SK-N-SH (cell line): ENCODE measurements around the gene ZNF445. TPM values are rescaled to one million over a fixed set of nuclear protein-coding genes. Genes with fewer than 3 reads are reported as not detected.

Experiments
- CTCF ChIA-PET: fragments of 300-600, 350-600 bp; formaldehyde crosslinking; extraction: SDS; loops from one replicate; lab custom pipeline; 2021; lab: Yijun Ruan, JAX
- POLR2A ChIA-PET: fragments of 350-600 bp; sonication (Branson Sonifier 250); formaldehyde crosslinking; extraction: SDS; loops from one replicate; lab custom pipeline; 2020; ENCODE audit warnings: antibody characterized with exemption, inconsistent platforms; lab: Yijun Ruan, JAX
- DNase-seq: peaks from one replicate; pipeline ENCODE4 v3.0.0; 2012
- H2AFZ ChIP-seq: fragments of 200-600 bp; sonication (generic); 2 replicates; pipeline ENCODE4 v1.8.1; 2016; ENCODE audit warnings: antibody characterized with exemption, mild to moderate bottlenecking, low read depth
- H3F3A ChIP-seq: fragments of 200-600 bp; sonication (generic); replicated peaks from 2 replicates; pipeline ENCODE3; 2016; ENCODE audit warnings: antibody characterized with exemption, mild to moderate bottlenecking; ENCODE audit not compliant: insufficient read depth
- H3K27ac ChIP-seq, 2 experiments: fragments of 200-500 bp in 1 of 2; fragments of 200-600 bp in 1 of 2; sonication (Bioruptor generic) in 1 of 2; sonication (generic), shearing (Covaris generic) in 1 of 2; 2 replicates each; pipeline versions ENCODE4 v1.5.1 to v1.6.1; 2014 to 2016; ENCODE audit warnings: low read depth in 2 of 2, inconsistent platforms in 1 of 2, low read length in 1 of 2, mild to moderate bottlenecking in 1 of 2, mixed read lengths in 1 of 2
- H3K27me3 ChIP-seq: fragments of 200-600 bp; sonication (generic), shearing (Covaris generic); 2 replicates; pipeline ENCODE4 v1.6.1; 2016; ENCODE audit warnings: mixed run types; ENCODE audit not compliant: insufficient read depth
- H3K36me3 ChIP-seq, 2 experiments: fragments of 200-500 bp in 1 of 2; fragments of 200-600 bp in 1 of 2; sonication (Bioruptor generic) in 1 of 2; sonication (generic) in 1 of 2; replicated peaks in 1 of 2; 2 replicates each; pipeline versions ENCODE3 to v1.5.1; 2014 to 2016; ENCODE audit warnings: low read length in 1 of 2, mild to moderate bottlenecking in 1 of 2; ENCODE audit not compliant: insufficient read depth in 2 of 2, control insufficient read depth in 1 of 2
- H3K4me1 ChIP-seq, 2 experiments: fragments of 200-500 bp in 1 of 2; fragments of 200-600 bp in 1 of 2; sonication (Bioruptor generic) in 1 of 2; sonication (generic), shearing (Covaris generic) in 1 of 2; 2 replicates each; pipeline versions ENCODE4 v1.5.1 to v1.6.1; 2014 to 2016; ENCODE audit warnings: low read depth in 1 of 2, low read length in 1 of 2, mixed run types in 1 of 2; ENCODE audit not compliant: insufficient read depth in 2 of 2, control insufficient read depth in 1 of 2
- H3K4me2 ChIP-seq: fragments of 200-600 bp; sonication (generic), shearing (Covaris generic); 2 replicates; pipeline ENCODE4 v1.6.1; 2017; ENCODE audit warnings: mixed run types
- H3K4me3 ChIP-seq, 2 experiments: fragments of 200-500 bp in 1 of 2; fragments of 200-600 bp in 1 of 2; sonication (Bioruptor generic) in 1 of 2; sonication (generic), shearing (Covaris generic) in 1 of 2; 2 replicates each; pipeline versions ENCODE4 v1.5.1 to v1.8.1; 2014 to 2016; ENCODE audit warnings: low read depth in 2 of 2, inconsistent platforms in 1 of 2, low read length in 1 of 2, mild to moderate bottlenecking in 1 of 2, mixed read lengths in 1 of 2, moderate library complexity in 1 of 2
- H3K79me2 ChIP-seq: fragments of 200-600 bp; sonication (generic); 2 replicates; pipeline ENCODE4 v1.8.1; 2017; ENCODE audit warnings: mild to moderate bottlenecking; ENCODE audit not compliant: insufficient read depth
- H3K9ac ChIP-seq: fragments of 200-600 bp; sonication (generic); 2 replicates; pipeline ENCODE4 v1.6.1; 2017; ENCODE audit warnings: mixed run types
- H3K9me2 ChIP-seq: fragments of 200-600 bp; sonication (generic); 2 replicates; pipeline ENCODE4 v1.6.1; 2017; ENCODE audit warnings: mixed run types
- H3K9me3 ChIP-seq: fragments of 200-600 bp; sonication (generic); 2 replicates; pipeline ENCODE4 v1.6.1; 2017; ENCODE audit warnings: mixed run types, mild to moderate bottlenecking, moderate library complexity
- H4K20me1 ChIP-seq: fragments of 200-600 bp; sonication (generic); 2 replicates; pipeline ENCODE4 v1.6.1; 2017; ENCODE audit warnings: mild to moderate bottlenecking, mixed run types; ENCODE audit not compliant: insufficient read depth
- ELF1 ChIP-seq: IDR thresholded peaks from 2 replicates; pipeline ENCODE4 v1.4.0; 2012
- FOXJ3 ChIP-seq: sonication (generic); formaldehyde crosslinking; IDR thresholded peaks from 2 replicates; pipeline ENCODE4 v1.5.1; 2020; ENCODE audit warnings: mild to moderate bottlenecking, missing genetic modification reagents
- GABPA ChIP-seq: IDR thresholded peaks from 2 replicates; pipeline ENCODE4 v1.4.0; 2012; ENCODE audit warnings: low read depth, mild to moderate bottlenecking
- GATA2 ChIP-seq: sonication (generic); formaldehyde crosslinking; IDR thresholded peaks from 2 replicates; pipeline ENCODE4 v1.5.0; 2020; ENCODE audit warnings: mild to moderate bottlenecking, missing genetic modification reagents
- JUND ChIP-seq: IDR thresholded peaks from 2 replicates; pipeline ENCODE4 v1.4.0; 2012
- MXI1 ChIP-seq: IDR thresholded peaks from 2 replicates; pipeline ENCODE4 v1.6.1; 2012; ENCODE audit warnings: mild to moderate bottlenecking, low read depth, low read length, improper control_type of control experiment
- RAD21 ChIP-seq: IDR thresholded peaks from 2 replicates; pipeline ENCODE4 v1.6.1; 2012; ENCODE audit warnings: mild to moderate bottlenecking, low read length
- RCOR1 ChIP-seq: fragments of 150-350 bp; IDR thresholded peaks from 2 replicates; pipeline ENCODE4 v1.6.1; 2017; ENCODE audit warnings: antibody characterized with exemption, low read length
- RFX5 ChIP-seq: IDR thresholded peaks from 2 replicates; pipeline ENCODE4 v1.6.1; 2012; ENCODE audit warnings: mild to moderate bottlenecking, improper control_type of control experiment, low read length
- SMC3 ChIP-seq: IDR thresholded peaks from 2 replicates; pipeline ENCODE4 v1.6.1; 2012; ENCODE audit warnings: low read depth, low read length, improper control_type of control experiment
- TAF1 ChIP-seq: IDR thresholded peaks from 2 replicates; pipeline ENCODE4 v1.6.1; 2012; ENCODE audit warnings: low read depth, mild to moderate bottlenecking, low read length, moderate library complexity, borderline replicate concordance
- WGBS: methylation state at CpG from one replicate; pipeline ENCODE4 v1.1.6; 2017; ENCODE audit warnings: low lambda C conversion rate; 5-methylcytosine and 5-hydroxymethylcytosine counted together
- polyA plus RNA-seq, 3 experiments: library from polyadenylated mRNA; depleted of rRNA; stranded (reverse); fragments of >200 nt; gene quantifications; 2 replicates each; pipeline ENCODE4 v1.2.3, GENCODE V29; 2012
- TF ChIP-seq, protein P1 (sequence below): fragments of 200-600 bp; sonication (generic); IDR thresholded peaks from 2 replicates; pipeline ENCODE4 v1.6.1; 2017; ENCODE audit warnings: antibody characterized with exemption, mild to moderate bottlenecking, moderate library complexity
- TF ChIP-seq, protein P2 (sequence below): IDR thresholded peaks from 2 replicates; pipeline ENCODE4 v1.4.0; 2012; ENCODE audit warnings: low read depth, borderline replicate concordance
- TF ChIP-seq, protein P3 (sequence below): IDR thresholded peaks from 2 replicates; pipeline ENCODE4; 2012
- TF ChIP-seq, protein P4 (sequence below): IDR thresholded peaks from 2 replicates; pipeline ENCODE4 v1.4.0; 2012; ENCODE audit warnings: low read depth
- TF ChIP-seq, protein P5 (sequence below): fragments of 150-350 bp; IDR thresholded peaks from 2 replicates; pipeline ENCODE4 v1.6.1; 2016; ENCODE audit warnings: mild to moderate bottlenecking, low read depth, low read length

Gene ZNF445
- polyA plus RNA-seq, 1 of the 3 experiments (the other 2 are of a cell fraction), result 2.2 TPM

DNA sequence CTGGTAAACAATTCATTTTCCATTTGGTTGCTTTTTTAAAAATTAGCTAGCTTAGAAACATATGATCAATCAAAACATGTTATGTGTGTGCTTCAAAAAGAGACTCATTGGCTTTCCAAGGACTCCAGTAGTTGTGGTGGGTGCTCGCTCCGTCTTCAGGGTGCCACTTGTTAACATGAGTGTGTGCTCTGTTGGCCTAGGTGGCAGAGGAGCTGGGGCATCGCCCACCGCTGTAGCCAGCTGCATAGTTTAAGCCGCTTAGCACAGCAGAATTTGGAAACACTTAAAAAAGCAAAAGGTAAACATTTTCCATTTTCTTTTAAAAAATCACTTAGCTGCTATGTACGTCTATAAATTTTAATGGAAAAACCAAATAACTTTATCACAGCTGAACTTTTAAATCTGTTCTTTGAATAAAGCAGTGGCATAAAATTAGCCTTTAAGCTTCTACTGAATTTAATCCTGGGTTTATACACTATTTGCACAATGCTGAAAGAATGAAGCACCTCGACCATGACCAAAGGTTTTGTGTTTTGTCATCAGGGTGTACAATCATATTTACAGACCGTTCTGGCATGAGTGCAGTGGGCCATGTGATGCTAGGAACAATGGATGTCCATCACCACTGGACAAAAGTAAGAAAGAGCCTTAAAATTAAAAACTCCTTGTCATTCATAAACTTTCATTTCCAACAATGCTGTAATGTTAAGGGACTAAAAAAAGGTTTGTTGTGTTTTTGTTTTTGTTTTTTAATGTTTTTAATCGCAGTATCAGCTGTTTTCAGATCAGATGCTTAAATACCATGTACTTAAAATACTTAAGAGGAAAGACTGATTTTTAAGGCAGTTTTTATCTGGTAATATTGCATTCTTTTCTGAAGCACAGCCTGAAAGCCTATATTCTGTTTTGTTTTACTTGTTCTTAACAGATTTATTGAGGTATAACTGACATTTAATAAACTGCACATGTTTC, 81.0 kb downstream of the ZNF445 start:
- no peak overlapping the region for H3K9ac ChIP-seq
- H3K36me3 ChIP-seq, result peaks cover 11 to 20% of the 10 kb centered on the region in 2 experiments
- no peak for DNase-seq
- H3K79me2 ChIP-seq, result no peaks in the 10 kb centered on the region
- no peaks in the 10 kb centered on the region for H4K20me1 ChIP-seq
- H3K4me2 ChIP-seq, result no peak overlapping the region
- H3F3A ChIP-seq, result peaks cover 3% of the 10 kb centered on the region
- H3K9me3 ChIP-seq, result no peaks in the 10 kb centered on the region
- WGBS, result 88% methylated on average over 9 of the region's 9 CpGs
- no peak overlapping the region for H3K27ac ChIP-seq
- no peaks in the 10 kb centered on the region for H3K4me1 ChIP-seq
- H3K4me3 ChIP-seq, result no peak overlapping the region
- H2AFZ ChIP-seq, result no peak overlapping the region
- TF ChIP-seq GABPA (no peak), RFX5 (no peak), TAF1 (no peak), GATA2 (no peak), MXI1 (no peak), RAD21 (no peak), ELF1 (no peak), JUND (no peak), SMC3 (no peak), RCOR1 (no peak), FOXJ3 (no peak)
- TF ChIP-seq, protein P1, sequence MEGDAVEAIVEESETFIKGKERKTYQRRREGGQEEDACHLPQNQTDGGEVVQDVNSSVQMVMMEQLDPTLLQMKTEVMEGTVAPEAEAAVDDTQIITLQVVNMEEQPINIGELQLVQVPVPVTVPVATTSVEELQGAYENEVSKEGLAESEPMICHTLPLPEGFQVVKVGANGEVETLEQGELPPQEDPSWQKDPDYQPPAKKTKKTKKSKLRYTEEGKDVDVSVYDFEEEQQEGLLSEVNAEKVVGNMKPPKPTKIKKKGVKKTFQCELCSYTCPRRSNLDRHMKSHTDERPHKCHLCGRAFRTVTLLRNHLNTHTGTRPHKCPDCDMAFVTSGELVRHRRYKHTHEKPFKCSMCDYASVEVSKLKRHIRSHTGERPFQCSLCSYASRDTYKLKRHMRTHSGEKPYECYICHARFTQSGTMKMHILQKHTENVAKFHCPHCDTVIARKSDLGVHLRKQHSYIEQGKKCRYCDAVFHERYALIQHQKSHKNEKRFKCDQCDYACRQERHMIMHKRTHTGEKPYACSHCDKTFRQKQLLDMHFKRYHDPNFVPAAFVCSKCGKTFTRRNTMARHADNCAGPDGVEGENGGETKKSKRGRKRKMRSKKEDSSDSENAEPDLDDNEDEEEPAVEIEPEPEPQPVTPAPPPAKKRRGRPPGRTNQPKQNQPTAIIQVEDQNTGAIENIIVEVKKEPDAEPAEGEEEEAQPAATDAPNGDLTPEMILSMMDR, result no peak
- TF ChIP-seq, protein P2, sequence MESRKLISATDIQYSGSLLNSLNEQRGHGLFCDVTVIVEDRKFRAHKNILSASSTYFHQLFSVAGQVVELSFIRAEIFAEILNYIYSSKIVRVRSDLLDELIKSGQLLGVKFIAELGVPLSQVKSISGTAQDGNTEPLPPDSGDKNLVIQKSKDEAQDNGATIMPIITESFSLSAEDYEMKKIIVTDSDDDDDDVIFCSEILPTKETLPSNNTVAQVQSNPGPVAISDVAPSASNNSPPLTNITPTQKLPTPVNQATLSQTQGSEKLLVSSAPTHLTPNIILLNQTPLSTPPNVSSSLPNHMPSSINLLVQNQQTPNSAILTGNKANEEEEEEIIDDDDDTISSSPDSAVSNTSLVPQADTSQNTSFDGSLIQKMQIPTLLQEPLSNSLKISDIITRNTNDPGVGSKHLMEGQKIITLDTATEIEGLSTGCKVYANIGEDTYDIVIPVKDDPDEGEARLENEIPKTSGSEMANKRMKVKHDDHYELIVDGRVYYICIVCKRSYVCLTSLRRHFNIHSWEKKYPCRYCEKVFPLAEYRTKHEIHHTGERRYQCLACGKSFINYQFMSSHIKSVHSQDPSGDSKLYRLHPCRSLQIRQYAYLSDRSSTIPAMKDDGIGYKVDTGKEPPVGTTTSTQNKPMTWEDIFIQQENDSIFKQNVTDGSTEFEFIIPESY, result no peak
- TF ChIP-seq, protein P3, sequence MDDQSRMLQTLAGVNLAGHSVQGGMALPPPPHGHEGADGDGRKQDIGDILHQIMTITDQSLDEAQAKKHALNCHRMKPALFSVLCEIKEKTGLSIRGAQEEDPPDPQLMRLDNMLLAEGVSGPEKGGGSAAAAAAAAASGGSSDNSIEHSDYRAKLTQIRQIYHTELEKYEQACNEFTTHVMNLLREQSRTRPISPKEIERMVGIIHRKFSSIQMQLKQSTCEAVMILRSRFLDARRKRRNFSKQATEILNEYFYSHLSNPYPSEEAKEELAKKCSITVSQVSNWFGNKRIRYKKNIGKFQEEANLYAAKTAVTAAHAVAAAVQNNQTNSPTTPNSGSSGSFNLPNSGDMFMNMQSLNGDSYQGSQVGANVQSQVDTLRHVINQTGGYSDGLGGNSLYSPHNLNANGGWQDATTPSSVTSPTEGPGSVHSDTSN, result no peak
- TF ChIP-seq, protein P4, sequence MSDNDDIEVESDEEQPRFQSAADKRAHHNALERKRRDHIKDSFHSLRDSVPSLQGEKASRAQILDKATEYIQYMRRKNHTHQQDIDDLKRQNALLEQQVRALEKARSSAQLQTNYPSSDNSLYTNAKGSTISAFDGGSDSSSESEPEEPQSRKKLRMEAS, result no peak
- TF ChIP-seq, protein P5, sequence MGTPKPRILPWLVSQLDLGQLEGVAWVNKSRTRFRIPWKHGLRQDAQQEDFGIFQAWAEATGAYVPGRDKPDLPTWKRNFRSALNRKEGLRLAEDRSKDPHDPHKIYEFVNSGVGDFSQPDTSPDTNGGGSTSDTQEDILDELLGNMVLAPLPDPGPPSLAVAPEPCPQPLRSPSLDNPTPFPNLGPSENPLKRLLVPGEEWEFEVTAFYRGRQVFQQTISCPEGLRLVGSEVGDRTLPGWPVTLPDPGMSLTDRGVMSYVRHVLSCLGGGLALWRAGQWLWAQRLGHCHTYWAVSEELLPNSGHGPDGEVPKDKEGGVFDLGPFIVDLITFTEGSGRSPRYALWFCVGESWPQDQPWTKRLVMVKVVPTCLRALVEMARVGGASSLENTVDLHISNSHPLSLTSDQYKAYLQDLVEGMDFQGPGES, result no peak
- CTCF ChIA-PET, result no interaction called here
- no peaks in the 10 kb centered on the region for H3K9me2 ChIP-seq
- POLR2A ChIA-PET, result no interaction called here
- no peaks in the 10 kb centered on the region for H3K27me3 ChIP-seq
